HepG2 (cell line): ENCODE measurements around the gene TPD52L2. TPM values are rescaled to one million over a fixed set of nuclear protein-coding genes. Genes with fewer than 3 reads are reported as not detected.

ENCODE experiments used
- EED ChIP-seq: sonication (generic); formaldehyde crosslinking; IDR thresholded peaks from 2 replicates; pipeline ENCODE4 v1.5.0; 2020; ENCODE audit warnings: mild to moderate bottlenecking, missing genetic modification reagents
- GMEB2 ChIP-seq: IDR thresholded peaks from 2 replicates; pipeline ENCODE4 v1.6.1; 2016; ENCODE audit warnings: missing biosample characterization, missing genetic modification reagents, low read depth
- MAFF ChIP-seq: IDR thresholded peaks from 2 replicates; pipeline ENCODE4 v1.6.1; 2011; ENCODE audit warnings: low read depth, low read length, improper control_type of control experiment
- MTA1 ChIP-seq: sonication (generic); formaldehyde crosslinking; IDR thresholded peaks from 2 replicates; pipeline ENCODE4 v1.4.0; 2020; ENCODE audit warnings: missing genetic modification reagents, mild to moderate bottlenecking, borderline replicate concordance
- SETDB1 ChIP-seq: sonication (generic); formaldehyde crosslinking; IDR thresholded peaks from 2 replicates; pipeline ENCODE4 v1.5.1; 2020; ENCODE audit warnings: missing genetic modification reagents, mild to moderate bottlenecking, borderline replicate concordance
- SIN3A ChIP-seq: IDR thresholded peaks from 2 replicates; pipeline ENCODE4 v1.6.1; 2011; ENCODE audit warnings: low read depth, mild to moderate bottlenecking, control low read depth, low read length, borderline replicate concordance
- ZFP90 ChIP-seq: sonication (generic); formaldehyde crosslinking; IDR thresholded peaks from 2 replicates; pipeline ENCODE4 v1.8.0; 2022; ENCODE audit warnings: missing genetic modification reagents, mild to moderate bottlenecking, inconsistent platforms, borderline replicate concordance
- ZNF24 ChIP-seq: fragments of 450-650 bp; IDR thresholded peaks from 2 replicates; pipeline ENCODE4 v1.6.1; 2017; ENCODE audit warnings: antibody characterized with exemption, mild to moderate bottlenecking
- ZNF446 ChIP-seq: sonication (generic); formaldehyde crosslinking; IDR thresholded peaks from 2 replicates; pipeline ENCODE4 v1.5.0; 2020; ENCODE audit warnings: mild to moderate bottlenecking, missing genetic modification reagents
- ZNF605 ChIP-seq: sonication (generic); formaldehyde crosslinking; IDR thresholded peaks from 2 replicates; pipeline ENCODE4 v1.8.0; 2022; ENCODE audit warnings: mild to moderate bottlenecking, missing genetic modification reagents
- polyA plus RNA-seq, 8 experiments: library from polyadenylated mRNA; depleted of rRNA in 3 of 8; stranded (reverse) in 7 of 8; unstranded in 1 of 8; fragments of >200 nt; fragmentation: Illumina TruSeq in 4 of 8; extraction: Trizol in 4 of 8; gene quantifications; 2 replicates each; pipeline versions ENCODE4 v1.2.1 to v1.2.3, GENCODE V29; 2011 to 2016; ENCODE audit warnings: low read depth in 4 of 8, missing spikeins in 1 of 8, mixed read lengths in 1 of 8; ENCODE audit not compliant: insufficient read depth in 1 of 8
- total RNA-seq, 5 experiments: library from RNA; depleted of rRNA; stranded (reverse); fragments of >200 nt; fragmentation: Illumina TruSeq; extraction: Trizol; gene quantifications; 2 replicates each; pipeline ENCODE4 v1.2.3, GENCODE V29; 2016; ENCODE audit warnings: low read depth in 1 of 5
- TF ChIP-seq, protein P1 (sequence below): sonication (generic); formaldehyde crosslinking; IDR thresholded peaks from 2 replicates; pipeline ENCODE4 v1.4.0; 2020; ENCODE audit warnings: mild to moderate bottlenecking, low read depth, missing genetic modification reagents
- TF ChIP-seq, protein P2 (sequence below): sonication (generic); formaldehyde crosslinking; IDR thresholded peaks from 2 replicates; pipeline ENCODE4 v1.4.0; 2020; ENCODE audit warnings: low read depth, mild to moderate bottlenecking, missing genetic modification reagents
- TF ChIP-seq, protein P3 (sequence below): sonication (generic); formaldehyde crosslinking; IDR thresholded peaks from 2 replicates; pipeline ENCODE4 v1.4.0; 2020; ENCODE audit warnings: missing genetic modification reagents, borderline replicate concordance
- TF ChIP-seq, protein P4 (sequence below): sonication (generic); formaldehyde crosslinking; IDR thresholded peaks from 2 replicates; pipeline ENCODE4 v1.4.0; 2020; ENCODE audit warnings: low read depth, missing genetic modification reagents

Gene TPD52L2
- total and polyA plus RNA-seq, 2 of the 13 experiments (the other 11 are each of a cell fraction or from before 2014, with no cell fraction given): 156 to 184 TPM

- TF ChIP-seq, protein P1, sequence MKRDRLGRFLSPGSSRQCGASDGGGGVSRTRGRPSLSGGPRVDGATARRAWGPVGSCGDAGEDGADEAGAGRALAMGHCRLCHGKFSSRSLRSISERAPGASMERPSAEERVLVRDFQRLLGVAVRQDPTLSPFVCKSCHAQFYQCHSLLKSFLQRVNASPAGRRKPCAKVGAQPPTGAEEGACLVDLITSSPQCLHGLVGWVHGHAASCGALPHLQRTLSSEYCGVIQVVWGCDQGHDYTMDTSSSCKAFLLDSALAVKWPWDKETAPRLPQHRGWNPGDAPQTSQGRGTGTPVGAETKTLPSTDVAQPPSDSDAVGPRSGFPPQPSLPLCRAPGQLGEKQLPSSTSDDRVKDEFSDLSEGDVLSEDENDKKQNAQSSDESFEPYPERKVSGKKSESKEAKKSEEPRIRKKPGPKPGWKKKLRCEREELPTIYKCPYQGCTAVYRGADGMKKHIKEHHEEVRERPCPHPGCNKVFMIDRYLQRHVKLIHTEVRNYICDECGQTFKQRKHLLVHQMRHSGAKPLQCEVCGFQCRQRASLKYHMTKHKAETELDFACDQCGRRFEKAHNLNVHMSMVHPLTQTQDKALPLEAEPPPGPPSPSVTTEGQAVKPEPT: peak; percentile 47; the same call in 1 of the 2 replicates
- TF ChIP-seq SIN3A (0 out of 2 replicates have a peak, but pooled peaks have one; percentile 13), ZNF446 (CRISPR knock-in tag) (peak; percentile 86), MTA1 (CRISPR knock-in tag) (peak; percentile 69; the same call in 1 of the 2 replicates), MAFF (0 out of 2 replicates have a peak, but pooled peaks have one; percentile 12), EED (CRISPR knock-in tag) (0 out of 2 replicates have a peak, but pooled peaks have one; percentile 1), ZNF605 (CRISPR knock-in tag) (peak; percentile 1; the same call in 1 of the 2 replicates), GMEB2 (CRISPR knock-in tag) (no peak), ZFP90 (CRISPR knock-in tag) (no peak), SETDB1 (CRISPR knock-in tag) (peak; percentile 72; the same call in 1 of the 2 replicates), ZNF24 (no peak)
- TF ChIP-seq, protein P2, sequence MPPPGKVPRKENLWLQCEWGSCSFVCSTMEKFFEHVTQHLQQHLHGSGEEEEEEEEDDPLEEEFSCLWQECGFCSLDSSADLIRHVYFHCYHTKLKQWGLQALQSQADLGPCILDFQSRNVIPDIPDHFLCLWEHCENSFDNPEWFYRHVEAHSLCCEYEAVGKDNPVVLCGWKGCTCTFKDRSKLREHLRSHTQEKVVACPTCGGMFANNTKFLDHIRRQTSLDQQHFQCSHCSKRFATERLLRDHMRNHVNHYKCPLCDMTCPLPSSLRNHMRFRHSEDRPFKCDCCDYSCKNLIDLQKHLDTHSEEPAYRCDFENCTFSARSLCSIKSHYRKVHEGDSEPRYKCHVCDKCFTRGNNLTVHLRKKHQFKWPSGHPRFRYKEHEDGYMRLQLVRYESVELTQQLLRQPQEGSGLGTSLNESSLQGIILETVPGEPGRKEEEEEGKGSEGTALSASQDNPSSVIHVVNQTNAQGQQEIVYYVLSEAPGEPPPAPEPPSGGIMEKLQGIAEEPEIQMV (CRISPR knock-in tag): 0 out of 2 replicates have a peak, but pooled peaks have one; percentile 48
- TF ChIP-seq, protein P3, sequence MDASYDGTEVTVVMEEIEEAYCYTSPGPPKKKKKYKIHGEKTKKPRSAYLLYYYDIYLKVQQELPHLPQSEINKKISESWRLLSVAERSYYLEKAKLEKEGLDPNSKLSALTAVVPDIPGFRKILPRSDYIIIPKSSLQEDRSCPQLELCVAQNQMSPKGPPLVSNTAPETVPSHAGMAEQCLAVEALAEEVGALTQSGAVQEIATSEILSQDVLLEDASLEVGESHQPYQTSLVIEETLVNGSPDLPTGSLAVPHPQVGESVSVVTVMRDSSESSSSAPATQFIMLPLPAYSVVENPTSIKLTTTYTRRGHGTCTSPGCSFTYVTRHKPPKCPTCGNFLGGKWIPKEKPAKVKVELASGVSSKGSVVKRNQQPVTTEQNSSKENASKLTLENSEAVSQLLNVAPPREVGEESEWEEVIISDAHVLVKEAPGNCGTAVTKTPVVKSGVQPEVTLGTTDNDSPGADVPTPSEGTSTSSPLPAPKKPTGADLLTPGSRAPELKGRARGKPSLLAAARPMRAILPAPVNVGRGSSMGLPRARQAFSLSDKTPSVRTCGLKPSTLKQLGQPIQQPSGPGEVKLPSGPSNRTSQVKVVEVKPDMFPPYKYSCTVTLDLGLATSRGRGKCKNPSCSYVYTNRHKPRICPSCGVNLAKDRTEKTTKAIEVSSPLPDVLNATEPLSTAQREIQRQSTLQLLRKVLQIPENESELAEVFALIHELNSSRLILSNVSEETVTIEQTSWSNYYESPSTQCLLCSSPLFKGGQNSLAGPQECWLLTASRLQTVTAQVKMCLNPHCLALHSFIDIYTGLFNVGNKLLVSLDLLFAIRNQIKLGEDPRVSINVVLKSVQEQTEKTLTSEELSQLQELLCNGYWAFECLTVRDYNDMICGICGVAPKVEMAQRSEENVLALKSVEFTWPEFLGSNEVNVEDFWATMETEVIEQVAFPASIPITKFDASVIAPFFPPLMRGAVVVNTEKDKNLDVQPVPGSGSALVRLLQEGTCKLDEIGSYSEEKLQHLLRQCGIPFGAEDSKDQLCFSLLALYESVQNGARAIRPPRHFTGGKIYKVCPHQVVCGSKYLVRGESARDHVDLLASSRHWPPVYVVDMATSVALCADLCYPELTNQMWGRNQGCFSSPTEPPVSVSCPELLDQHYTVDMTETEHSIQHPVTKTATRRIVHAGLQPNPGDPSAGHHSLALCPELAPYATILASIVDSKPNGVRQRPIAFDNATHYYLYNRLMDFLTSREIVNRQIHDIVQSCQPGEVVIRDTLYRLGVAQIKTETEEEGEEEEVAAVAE: no peak; the same call in 1 of the 2 replicates
- TF ChIP-seq, protein P4, sequence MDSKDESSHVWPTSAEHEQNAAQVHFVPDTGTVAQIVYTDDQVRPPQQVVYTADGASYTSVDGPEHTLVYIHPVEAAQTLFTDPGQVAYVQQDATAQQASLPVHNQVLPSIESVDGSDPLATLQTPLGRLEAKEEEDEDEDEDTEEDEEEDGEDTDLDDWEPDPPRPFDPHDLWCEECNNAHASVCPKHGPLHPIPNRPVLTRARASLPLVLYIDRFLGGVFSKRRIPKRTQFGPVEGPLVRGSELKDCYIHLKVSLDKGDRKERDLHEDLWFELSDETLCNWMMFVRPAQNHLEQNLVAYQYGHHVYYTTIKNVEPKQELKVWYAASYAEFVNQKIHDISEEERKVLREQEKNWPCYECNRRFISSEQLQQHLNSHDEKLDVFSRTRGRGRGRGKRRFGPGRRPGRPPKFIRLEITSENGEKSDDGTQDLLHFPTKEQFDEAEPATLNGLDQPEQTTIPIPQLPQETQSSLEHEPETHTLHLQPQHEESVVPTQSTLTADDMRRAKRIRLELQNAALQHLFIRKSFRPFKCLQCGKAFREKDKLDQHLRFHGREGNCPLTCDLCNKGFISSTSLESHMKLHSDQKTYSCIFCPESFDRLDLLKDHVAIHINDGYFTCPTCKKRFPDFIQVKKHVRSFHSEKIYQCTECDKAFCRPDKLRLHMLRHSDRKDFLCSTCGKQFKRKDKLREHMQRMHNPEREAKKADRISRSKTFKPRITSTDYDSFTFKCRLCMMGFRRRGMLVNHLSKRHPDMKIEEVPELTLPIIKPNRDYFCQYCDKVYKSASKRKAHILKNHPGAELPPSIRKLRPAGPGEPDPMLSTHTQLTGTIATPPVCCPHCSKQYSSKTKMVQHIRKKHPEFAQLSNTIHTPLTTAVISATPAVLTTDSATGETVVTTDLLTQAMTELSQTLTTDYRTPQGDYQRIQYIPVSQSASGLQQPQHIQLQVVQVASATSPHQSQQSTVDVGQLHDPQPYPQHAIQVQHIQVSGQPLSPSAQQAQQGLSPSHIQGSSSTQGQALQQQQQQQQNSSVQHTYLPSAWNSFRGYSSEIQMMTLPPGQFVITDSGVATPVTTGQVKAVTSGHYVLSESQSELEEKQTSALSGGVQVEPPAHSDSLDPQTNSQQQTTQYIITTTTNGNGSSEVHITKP (CRISPR knock-in tag): 0 out of 2 replicates have a peak, but pooled peaks have one; percentile 2
Observed at GRCh38 chr20:63857764-63858392, 7.2 kb upstream of the TPD52L2 start (continued).
